Neural cell (in vitro differentiated cells): ENCODE results near the gene PARVB. TPM values are rescaled to one million over a fixed set of nuclear protein-coding genes. Genes with fewer than 3 reads are reported as not detected.

ENCODE experiments used
- H2AFZ ChIP-seq: fragments of 200-600, 300-800 bp; sonication (generic), shearing (Covaris generic); 2 replicates; pipeline ENCODE4 v1.6.0; 2014; ENCODE audit warnings: low read depth, mild to moderate bottlenecking, antibody characterized with exemption, low read length, moderate library complexity
- H3F3A ChIP-seq: fragments of 200-600 bp; shearing (Covaris generic); 2 replicates; pipeline ENCODE4 v1.6.1; 2016; ENCODE audit warnings: mild to moderate bottlenecking, moderate library complexity, mixed read lengths, antibody characterized with exemption, low read length; ENCODE audit not compliant: insufficient read depth, poor library complexity, severe bottlenecking
- H3K27ac ChIP-seq: fragments of 200-600, 300-800 bp; sonication (generic), shearing (Covaris generic); 2 replicates; pipeline ENCODE4 v1.5.1; 2014; ENCODE audit warnings: mild to moderate bottlenecking, low read length, moderate library complexity
- H3K27me3 ChIP-seq: fragments of 300-800, 200-600 bp; sonication (generic), shearing (Covaris generic); 2 replicates; pipeline ENCODE4 v1.6.0; 2014; ENCODE audit warnings: mild to moderate bottlenecking, low read depth, low read length, moderate library complexity; ENCODE audit not compliant: insufficient read depth
- H3K36me3 ChIP-seq: fragments of 300-800, 200-600 bp; sonication (generic), shearing (Covaris generic); 2 replicates; pipeline ENCODE4 v1.5.1; 2014; ENCODE audit warnings: mild to moderate bottlenecking, antibody characterized with exemption, low read length, moderate library complexity; ENCODE audit not compliant: insufficient read depth
- H3K4me2 ChIP-seq: fragments of 300-800, 200-600 bp; sonication (generic), shearing (Covaris generic); 2 replicates; pipeline ENCODE4 v1.6.0; 2014; ENCODE audit warnings: mild to moderate bottlenecking, low read length
- H3K4me3 ChIP-seq: fragments of 300-800, 200-600 bp; sonication (generic), shearing (Covaris generic); 2 replicates; pipeline ENCODE4 v1.5.1; 2014; ENCODE audit warnings: mild to moderate bottlenecking, low read length, moderate library complexity
- H3K79me2 ChIP-seq: fragments of 200-600 bp; shearing (Covaris generic); replicated peaks from 2 replicates; pipeline ENCODE4 v1.6.0; 2014; ENCODE audit warnings: mild to moderate bottlenecking, low read length, moderate library complexity; ENCODE audit not compliant: insufficient read depth
- H3K9ac ChIP-seq: fragments of 300-800, 200-600 bp; sonication (generic), shearing (Covaris generic); 2 replicates; pipeline ENCODE4 v1.6.1; 2016; ENCODE audit warnings: mild to moderate bottlenecking, low read length, mixed read lengths
- H3K9me2 ChIP-seq: fragments of 200-600 bp; shearing (Covaris generic); 2 replicates; pipeline ENCODE4 v1.6.1; 2016; ENCODE audit warnings: mild to moderate bottlenecking, low read length, mixed read lengths; ENCODE audit not compliant: insufficient read depth
- H3K9me3 ChIP-seq: fragments of 200-600, 300-800 bp; sonication (generic), shearing (Covaris generic); 2 replicates; pipeline ENCODE4 v1.6.1; 2016; ENCODE audit warnings: mild to moderate bottlenecking, mixed run types, low read length, moderate library complexity, mixed read lengths
- H4K20me1 ChIP-seq: fragments of 200-600 bp; shearing (Covaris generic); 2 replicates; pipeline ENCODE4 v1.6.1; 2016; ENCODE audit warnings: mild to moderate bottlenecking, mixed run types; ENCODE audit not compliant: insufficient read depth
- EP300 ChIP-seq: fragments of 450-650 bp; conservative IDR thresholded peaks from 2 replicates; pipeline ENCODE4 v1.6.1; 2014; ENCODE audit warnings: antibody characterized with exemption, mild to moderate bottlenecking, moderate library complexity; ENCODE audit not compliant: poor library complexity, severe bottlenecking
- EZH2 ChIP-seq: fragments of 200-600, 300-800 bp; shearing (Covaris generic), sonication (generic); IDR thresholded peaks from 2 replicates; pipeline ENCODE4 v1.6.1; 2014; ENCODE audit warnings: antibody characterized with exemption, low read length, borderline replicate concordance, mild to moderate bottlenecking; ENCODE audit not compliant: insufficient read depth, poor library complexity, severe bottlenecking
- MXI1 ChIP-seq: fragments of 450-650 bp; conservative IDR thresholded peaks from 2 replicates; pipeline ENCODE4 v1.6.1; 2014; ENCODE audit warnings: antibody characterized with exemption, mild to moderate bottlenecking; ENCODE audit not compliant: poor library complexity, severe bottlenecking
- POLR2AphosphoS5 ChIP-seq: IDR thresholded peaks from 2 replicates; pipeline ENCODE4 v1.6.1; 2012
- RAD21 ChIP-seq: fragments of 450-650 bp; conservative IDR thresholded peaks from 2 replicates; pipeline ENCODE4 v1.6.1; 2014; ENCODE audit warnings: antibody characterized with exemption, mild to moderate bottlenecking, moderate library complexity
- REST ChIP-seq: IDR thresholded peaks from 2 replicates; pipeline ENCODE4 v1.6.1; 2012; ENCODE audit warnings: borderline replicate concordance
- SMC3 ChIP-seq: fragments of 450-650 bp; conservative IDR thresholded peaks from 2 replicates; pipeline ENCODE4 v1.6.1; 2014; ENCODE audit warnings: antibody characterized with exemption, mild to moderate bottlenecking, moderate library complexity; ENCODE audit not compliant: poor library complexity
- TAF1 ChIP-seq: IDR thresholded peaks from 2 replicates; pipeline ENCODE4 v1.6.1; 2012; ENCODE audit warnings: low read depth
- polyA plus RNA-seq: library from polyadenylated mRNA; depleted of rRNA; stranded (reverse); fragments of >200 nt; gene quantifications from 2 replicates; pipeline ENCODE4 v1.2.3, GENCODE V29; 2014
- TF ChIP-seq, protein P1 (sequence below): fragments of 450-650 bp; IDR thresholded peaks from 2 replicates; pipeline ENCODE4 v1.5.1; 2014; ENCODE audit warnings: antibody characterized with exemption, mild to moderate bottlenecking, moderate library complexity; ENCODE audit not compliant: poor library complexity, severe bottlenecking

PARVB gene
- polyA plus RNA-seq, 1 donor from 2014 or later = 1.2 TPM

GRCh38 chr22:44100411-44100810 is 76.3 kb downstream of the PARVB start:
- H3F3A ChIP-seq = no peaks in the 10 kb centered on the region
- H3K9me2 ChIP-seq = no peaks in the 10 kb centered on the region
- H3K79me2 ChIP-seq = no peaks in the 10 kb centered on the region
- H4K20me1 ChIP-seq = no peaks in the 10 kb centered on the region
- no peak overlapping the region for H3K4me3 ChIP-seq
- no peak overlapping the region for H3K27ac ChIP-seq
- H3K4me2 ChIP-seq = no peak overlapping the region
- no peaks in the 10 kb centered on the region for H3K36me3 ChIP-seq
- no peak overlapping the region for H3K9ac ChIP-seq
- no peak overlapping the region for H2AFZ ChIP-seq
- no peaks in the 10 kb centered on the region for H3K9me3 ChIP-seq
- no peaks in the 10 kb centered on the region for H3K27me3 ChIP-seq
- TF ChIP-seq REST = no peak
- TF ChIP-seq, protein P1, sequence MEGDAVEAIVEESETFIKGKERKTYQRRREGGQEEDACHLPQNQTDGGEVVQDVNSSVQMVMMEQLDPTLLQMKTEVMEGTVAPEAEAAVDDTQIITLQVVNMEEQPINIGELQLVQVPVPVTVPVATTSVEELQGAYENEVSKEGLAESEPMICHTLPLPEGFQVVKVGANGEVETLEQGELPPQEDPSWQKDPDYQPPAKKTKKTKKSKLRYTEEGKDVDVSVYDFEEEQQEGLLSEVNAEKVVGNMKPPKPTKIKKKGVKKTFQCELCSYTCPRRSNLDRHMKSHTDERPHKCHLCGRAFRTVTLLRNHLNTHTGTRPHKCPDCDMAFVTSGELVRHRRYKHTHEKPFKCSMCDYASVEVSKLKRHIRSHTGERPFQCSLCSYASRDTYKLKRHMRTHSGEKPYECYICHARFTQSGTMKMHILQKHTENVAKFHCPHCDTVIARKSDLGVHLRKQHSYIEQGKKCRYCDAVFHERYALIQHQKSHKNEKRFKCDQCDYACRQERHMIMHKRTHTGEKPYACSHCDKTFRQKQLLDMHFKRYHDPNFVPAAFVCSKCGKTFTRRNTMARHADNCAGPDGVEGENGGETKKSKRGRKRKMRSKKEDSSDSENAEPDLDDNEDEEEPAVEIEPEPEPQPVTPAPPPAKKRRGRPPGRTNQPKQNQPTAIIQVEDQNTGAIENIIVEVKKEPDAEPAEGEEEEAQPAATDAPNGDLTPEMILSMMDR = no peak
- TF ChIP-seq SMC3 = no peak
- no peak for TF ChIP-seq TAF1
- TF ChIP-seq POLR2AphosphoS5 = no peak

DNA sequence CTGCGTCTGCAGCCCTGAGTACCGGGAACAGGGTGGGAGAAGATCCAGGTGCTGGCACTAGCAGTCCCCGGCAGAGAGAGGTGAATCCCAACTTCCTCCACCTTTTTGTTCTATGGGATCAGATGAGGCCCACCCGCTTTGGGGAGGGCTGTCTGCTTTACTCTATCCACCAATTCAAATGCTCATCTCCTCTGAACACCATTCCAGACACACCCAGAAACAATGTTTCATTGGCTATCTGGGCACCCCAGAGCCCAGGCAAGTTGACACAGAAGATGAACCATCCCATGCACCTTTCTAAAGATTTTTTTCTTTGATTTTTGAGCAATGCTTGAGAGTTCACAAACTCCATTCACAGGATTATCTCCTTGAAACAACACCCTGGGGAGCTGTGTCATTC is 78.0 kb downstream of the PARVB start:
- no peaks in the 10 kb centered on the region for H3K9me3 ChIP-seq

More for the DNA sequence above, 78.0 kb downstream of the PARVB start:
- Histone ChIP-seq H2AFZ (no peak overlapping the region), H3F3A (no peaks in the 10 kb centered on the region), H3K36me3 (no peaks in the 10 kb centered on the region), H4K20me1 (no peaks in the 10 kb centered on the region), H3K27me3 (no peaks in the 10 kb centered on the region), H3K9me2 (no peaks in the 10 kb centered on the region), H3K9ac (no peak overlapping the region), H3K4me2 (no peak overlapping the region), H3K4me3 (no peak overlapping the region), H3K79me2 (no peaks in the 10 kb centered on the region), H3K27ac (no peak overlapping the region)
- TF ChIP-seq EP300 (no peak), TAF1 (no peak), SMC3 (no peak), REST (no peak), POLR2AphosphoS5 (no peak), EZH2 (no peak), RAD21 (no peak), MXI1 (no peak)
- TF ChIP-seq, protein P1 = no peak
